K562 treated with DMSO at 1 percent for 24 hours (cell line): ENCODE data around the gene CCDC61. TPM values are rescaled to one million over a fixed set of nuclear protein-coding genes. Genes with fewer than 3 reads are reported as not detected.

Experiments used
- total RNA-seq: library from RNA; unstranded; fragments of 300-600 nt; gene quantifications from 2 replicates; pipeline ENCODE4 v1.2.3, GENCODE V29; 2022; ENCODE audit warnings: low read depth; ENCODE audit not compliant: insufficient read depth

CCDC61 gene, protein sequence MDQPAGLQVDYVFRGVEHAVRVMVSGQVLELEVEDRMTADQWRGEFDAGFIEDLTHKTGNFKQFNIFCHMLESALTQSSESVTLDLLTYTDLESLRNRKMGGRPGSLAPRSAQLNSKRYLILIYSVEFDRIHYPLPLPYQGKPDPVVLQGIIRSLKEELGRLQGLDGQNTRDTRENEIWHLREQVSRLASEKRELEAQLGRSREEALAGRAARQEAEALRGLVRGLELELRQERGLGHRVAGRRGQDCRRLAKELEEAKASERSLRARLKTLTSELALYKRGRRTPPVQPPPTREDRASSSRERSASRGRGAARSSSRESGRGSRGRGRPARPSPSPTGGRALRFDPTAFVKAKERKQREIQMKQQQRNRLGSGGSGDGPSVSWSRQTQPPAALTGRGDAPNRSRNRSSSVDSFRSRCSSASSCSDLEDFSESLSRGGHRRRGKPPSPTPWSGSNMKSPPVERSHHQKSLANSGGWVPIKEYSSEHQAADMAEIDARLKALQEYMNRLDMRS
- total RNA-seq = 12.7 and 12.8 TPM in 2 replicates

DNA sequence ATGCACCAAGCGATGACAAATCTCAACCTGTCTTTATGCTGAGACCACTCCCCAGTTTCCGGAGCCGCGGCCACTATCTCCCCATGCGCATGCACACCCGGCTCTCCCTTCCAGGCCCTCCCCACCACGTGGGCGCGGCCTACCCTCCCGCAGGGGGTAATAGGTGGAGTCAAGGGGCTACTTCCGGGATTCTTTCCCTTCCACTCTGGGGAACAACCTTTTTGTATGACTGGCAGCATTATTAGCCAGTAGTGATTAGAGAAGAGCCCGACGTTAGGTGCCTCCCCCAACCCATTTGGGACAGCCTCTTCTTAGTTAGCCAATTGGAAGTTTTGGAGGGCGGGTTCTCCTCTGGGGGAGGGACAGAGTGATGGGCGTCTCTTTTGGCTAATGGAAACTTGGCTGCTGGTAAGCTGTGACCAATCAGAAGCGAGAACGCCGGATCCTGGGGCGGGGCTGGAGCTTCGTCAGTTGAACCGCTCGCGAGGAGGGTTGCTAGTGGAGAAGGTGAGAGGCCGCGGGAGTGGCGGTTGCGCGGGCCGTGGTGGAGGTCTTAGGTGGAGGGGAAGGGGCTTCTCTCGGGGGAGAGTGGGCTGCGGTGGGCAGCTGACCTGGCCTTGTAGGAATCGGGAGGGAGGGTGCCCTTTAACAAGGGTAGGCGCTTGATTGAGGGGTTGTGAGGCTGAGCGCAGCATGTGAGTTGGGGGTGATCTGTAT lies at the start of gene CCDC61:
TSS of gene CCDC61 (plus strand) at position 470 of the 717 bp plus-strand sequence. CDS start 7,552 bp downstream, outside the sequence.

GRCh38 chr19:45973553-45974338 lies 21.5 kb upstream of the CCDC61 start, which contains the start of gene NOVA2:
NOVA2 (minus strand) TSS chr19:45973865; CDS start chr19:45973351, 514 bp downstream.

DNA sequence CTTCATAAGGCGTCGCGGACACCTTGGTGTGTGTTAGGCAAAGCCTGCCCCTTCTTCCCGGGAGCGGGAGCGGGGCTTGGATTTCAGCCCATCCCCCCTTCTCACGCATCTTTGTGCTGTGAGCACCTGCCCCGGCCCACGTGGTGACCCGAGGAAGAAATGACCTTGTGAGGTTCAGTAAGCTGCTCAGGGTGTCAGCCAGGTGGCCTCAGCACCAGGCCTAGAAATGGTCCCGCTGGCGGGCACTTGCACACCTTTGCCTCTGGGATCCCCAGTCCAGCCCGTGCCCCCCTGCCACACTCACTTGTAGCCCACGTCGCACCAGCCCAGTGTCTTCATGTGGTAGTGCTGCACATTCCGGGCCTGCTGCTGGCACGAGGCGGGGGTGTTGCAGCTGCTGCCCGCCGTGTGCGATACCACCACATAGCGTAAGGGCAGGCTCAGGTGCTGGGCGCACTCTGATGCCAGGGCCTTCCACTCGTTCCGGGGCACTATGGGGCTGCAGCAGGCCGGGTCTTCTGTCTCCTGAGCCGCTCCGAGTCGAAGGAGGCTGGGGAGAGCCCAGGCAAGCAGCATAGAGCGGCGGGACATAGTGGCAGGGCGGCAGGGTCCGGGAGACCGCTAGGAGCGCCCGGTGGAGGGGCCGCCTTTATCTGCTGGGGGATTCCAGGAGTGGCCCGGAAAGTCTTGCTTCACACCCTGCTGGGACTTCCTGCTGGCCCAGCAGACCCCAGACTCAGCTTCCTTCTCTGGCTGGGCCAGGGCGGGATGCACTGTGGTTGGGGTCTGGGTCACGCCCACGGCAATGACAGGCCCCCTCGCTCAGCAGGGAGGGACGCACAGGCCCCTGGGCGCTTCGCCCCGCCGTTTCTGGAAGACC lies 27.4 kb downstream of the CCDC61 start, which contains the start of gene PGLYRP1:
TSS of gene PGLYRP1 (minus strand) at position 623 of the 880 bp plus-strand sequence. CDS start at position 591, 32 bp downstream.

DNA sequence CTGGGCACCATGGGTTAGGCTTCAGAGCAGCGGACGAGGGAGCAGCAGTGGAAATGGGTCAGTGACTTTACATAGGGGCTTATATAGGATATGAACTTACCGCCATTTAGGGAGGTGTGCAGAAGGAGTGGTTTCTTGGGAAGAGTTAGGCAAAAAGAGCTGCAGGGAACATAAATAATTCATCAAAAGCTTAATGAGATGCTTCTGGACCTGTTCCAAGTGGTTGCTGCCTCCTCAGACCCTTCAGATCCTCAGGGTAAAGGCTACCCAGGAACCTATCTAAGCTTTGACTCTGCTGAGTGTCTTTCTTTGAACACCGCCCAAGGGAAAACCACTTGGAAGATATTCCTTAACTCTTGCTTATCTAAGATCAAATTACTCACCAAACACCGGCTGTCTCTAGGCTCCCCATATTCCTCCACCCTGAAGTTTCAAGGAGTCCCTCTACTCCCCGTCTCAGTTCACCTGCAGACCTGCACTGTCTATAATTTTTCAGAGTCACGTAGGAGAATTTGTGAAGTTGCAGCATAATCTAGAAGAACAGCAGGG lies 45.8 kb downstream of the CCDC61 start, which contains the start of gene IGFL4:
TSS of gene IGFL4 (minus strand) at position 51 of the 549 bp plus-strand sequence. CDS start at position 11, 40 bp downstream.

Other genes with a start within 250 kb of the CCDC61 start
- gene SIX5, start 226.2 kb upstream of the CCDC61 start, total RNA-seq = 32.2 and 42.2 TPM in 2 replicates
- 66.7 and 71.9 TPM in 2 replicates for gene DMPK, start 213.0 kb upstream of the CCDC61 start, total RNA-seq
- 48.1 and 53.1 TPM in 2 replicates for gene DMWD, start 202.6 kb upstream of the CCDC61 start, total RNA-seq
- 0.36 TPM in 1 of 2 replicates, not detected in the other for gene RSPH6A, start 180.2 kb upstream of the CCDC61 start, total RNA-seq
- gene SYMPK, start 132.3 kb upstream of the CCDC61 start, total RNA-seq = 87.3 and 96.3 TPM in 2 replicates
- gene FOXA3, start 131.1 kb upstream of the CCDC61 start, total RNA-seq = 9.5 TPM in 2 replicates
- gene IRF2BP1, start 109.3 kb upstream of the CCDC61 start, total RNA-seq = 80.4 and 83.3 TPM in 2 replicates
- gene MYPOP, start 92.9 kb upstream of the CCDC61 start, total RNA-seq = 11.8 and 15.2 TPM in 2 replicates
- not detected in 2 replicates for gene NANOS2, start 80.7 kb upstream of the CCDC61 start, total RNA-seq
- gene NOVA2, start 21.6 kb upstream of the CCDC61 start, total RNA-seq = 0.05 TPM in 1 of 2 replicates, not detected in the other
- gene PGLYRP1, start 27.6 kb downstream of the CCDC61 start, total RNA-seq = not detected in 2 replicates
- not detected in 2 replicates for gene IGFL4, start 45.5 kb downstream of the CCDC61 start, total RNA-seq
- not detected in 2 replicates for gene IGFL3, start 129.2 kb downstream of the CCDC61 start, total RNA-seq
- gene IGFL2, start 152.8 kb downstream of the CCDC61 start, total RNA-seq = 11.4 and 16.7 TPM in 2 replicates
- not detected in 2 replicates for gene IGFL1, start 234.3 kb downstream of the CCDC61 start, total RNA-seq